GM12892 (cell line): ENCODE results near the gene BCL3.

Experiments used
- DNase-seq: peaks from one replicate; pipeline ENCODE4 v3.0.0; 2011; ENCODE audit not compliant: insufficient read length
- FAIRE-seq: peaks from 2 replicates; lab custom pipeline; 2011; peaks lifted over from hg19 to GRCh38; lab: Jason Lieb, UNC
- POLR2A ChIP-seq: IDR thresholded peaks from 2 replicates; pipeline ENCODE4 v1.6.1; 2011; ENCODE audit warnings: low read depth, low read length, control low read depth
- POLR2AphosphoS5 ChIP-seq: IDR thresholded peaks from 2 replicates; pipeline ENCODE4 v1.6.1; 2011; ENCODE audit warnings: low read depth, low read length, control low read depth
- TAF1 ChIP-seq: IDR thresholded peaks from 2 replicates; pipeline ENCODE4 v1.6.1; 2011; ENCODE audit warnings: low read depth, mild to moderate bottlenecking, control low read depth, low read length, borderline replicate concordance

BCL3 gene

DNA sequence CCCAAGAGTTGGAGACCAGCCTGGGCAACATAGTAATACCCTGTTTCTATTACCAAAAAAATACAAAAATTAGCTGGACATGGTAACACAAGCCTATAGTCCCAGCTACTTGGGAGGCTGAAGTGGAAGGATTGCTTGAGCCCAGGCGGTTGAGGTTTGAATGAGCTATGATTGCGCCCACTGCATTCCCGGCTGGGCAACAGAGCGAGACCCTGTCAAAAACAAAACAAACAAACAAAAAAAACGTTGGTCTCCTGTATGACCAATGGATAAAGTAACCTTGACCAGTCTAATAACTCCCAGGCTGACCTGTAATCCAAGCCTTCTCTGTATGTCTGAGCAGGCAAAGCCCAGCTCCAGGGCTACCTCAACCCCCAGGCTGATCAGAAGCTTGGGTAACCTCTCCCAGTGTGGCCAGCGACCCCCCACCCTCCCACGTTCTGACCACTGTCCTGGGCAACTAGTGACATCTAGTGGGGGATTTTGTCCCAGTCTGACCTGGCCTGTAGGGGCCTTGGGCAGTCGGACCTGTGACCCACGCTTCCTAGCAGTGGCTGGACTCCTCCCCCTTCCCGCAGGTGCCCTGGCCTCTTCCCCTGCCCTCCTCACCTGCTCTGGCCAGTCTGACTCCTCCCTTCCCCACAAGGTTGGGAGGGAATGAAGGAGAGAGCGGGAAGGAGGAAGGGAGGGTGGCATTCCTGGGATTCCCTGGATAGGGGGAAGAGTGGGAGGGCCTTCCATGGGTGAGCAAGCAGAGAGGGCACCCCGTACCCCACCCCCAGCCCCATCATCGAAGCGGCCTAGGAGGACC lies 59.3 kb downstream of the BCL3 start:
- no peak for TF ChIP-seq POLR2AphosphoS5
- no peak for TF ChIP-seq POLR2A
- TF ChIP-seq TAF1 = no peak
- FAIRE-seq (no peak), DNase-seq (no peak)

GRCh38 chr19:44808463-44809371 lies 60.2 kb downstream of the BCL3 start, which contains the start of gene BCAM:
Gene BCAM, plus strand, starts transcription at chr19:44809103. Its CDS starts 22 bp downstream, at chr19:44809125.
- FAIRE-seq (no peak), DNase-seq (no peak)
- no peak for TF ChIP-seq POLR2A
- no peak for TF ChIP-seq TAF1
- TF ChIP-seq POLR2AphosphoS5 = no peak
